ENCODE data around the gene ALMS1.
"Not testable (repeated sequence)": the region's sequence is repeated elsewhere in the genome, so short reads cannot be mapped to it uniquely, and the experiment has no call there.

The ALMS1 gene

GRCh38 chr2:73624625-73625024 lies 239.0 kb downstream of the ALMS1 start:
- DNase-seq (ENCODE audit: low read depth, low spot score) = not testable (repeated sequence)

- not testable (repeated sequence) for DNase-seq (ENCODE audit: low read depth, low spot score)
Measured at GRCh38 chr2:73626237-73626636, 240.6 kb downstream of the ALMS1 start.

- DNase-seq (ENCODE audit: low read depth, low spot score) = not testable (repeated sequence)
Measured at GRCh38 chr2:73628493-73628892, 242.9 kb downstream of the ALMS1 start.

- not testable (repeated sequence) for DNase-seq (ENCODE audit: low read depth, low spot score)
Measured at GRCh38 chr2:73630662-73631266, 245.1 kb downstream of the ALMS1 start.

- DNase-seq (ENCODE audit: low read depth, low spot score) = not testable (repeated sequence)
Measured at GRCh38 chr2:73636977-73637376, 251.3 kb downstream of the ALMS1 start.

GRCh38 chr2:73638429-73638828 lies 252.8 kb downstream of the ALMS1 start:
- no peak for DNase-seq (ENCODE audit: low read depth, low spot score)

- DNase-seq (ENCODE audit: low read depth, low spot score) = no peak
Measured at GRCh38 chr2:73640511-73640911, 254.9 kb downstream of the ALMS1 start.

- DNase-seq (ENCODE audit: low read depth, low spot score) = no peak
Measured at GRCh38 chr2:73640946-73641766, 255.5 kb downstream of the ALMS1 start.

GRCh38 chr2:73641767-73642062 lies 256.1 kb downstream of the ALMS1 start:
- no peak for DNase-seq (ENCODE audit: low read depth, low spot score)

- no peak for DNase-seq (ENCODE audit: low read depth, low spot score)
Measured at GRCh38 chr2:73642338-73643018, 256.8 kb downstream of the ALMS1 start, which contains the start of gene NAT8. NAT8 (minus strand) TSS chr2:73642422; CDS start chr2:73641628, 794 bp downstream.

- not testable (repeated sequence) for DNase-seq (ENCODE audit: low read depth, low spot score)
Measured at GRCh38 chr2:73647690-73648089, 262.1 kb downstream of the ALMS1 start.

GRCh38 chr2:73651591-73652230 lies 266.1 kb downstream of the ALMS1 start:
- DNase-seq (ENCODE audit: low read depth, low spot score) = no peak

GRCh38 chr2:73652348-73652747 lies 266.7 kb downstream of the ALMS1 start:
- no peak for DNase-seq (ENCODE audit: low read depth, low spot score)

GRCh38 chr2:73654175-73654574 lies 268.5 kb downstream of the ALMS1 start:
- DNase-seq (ENCODE audit: low read depth, low spot score) = no peak
